Kidney capillary endothelial cell (primary cell): ENCODE results near the gene LAYN.

Experiments
- DNase-seq: peaks from one replicate; pipeline ENCODE4 v3.0.0-alpha.2; 2018; ENCODE audit warnings: low spot score

Gene LAYN, protein sequence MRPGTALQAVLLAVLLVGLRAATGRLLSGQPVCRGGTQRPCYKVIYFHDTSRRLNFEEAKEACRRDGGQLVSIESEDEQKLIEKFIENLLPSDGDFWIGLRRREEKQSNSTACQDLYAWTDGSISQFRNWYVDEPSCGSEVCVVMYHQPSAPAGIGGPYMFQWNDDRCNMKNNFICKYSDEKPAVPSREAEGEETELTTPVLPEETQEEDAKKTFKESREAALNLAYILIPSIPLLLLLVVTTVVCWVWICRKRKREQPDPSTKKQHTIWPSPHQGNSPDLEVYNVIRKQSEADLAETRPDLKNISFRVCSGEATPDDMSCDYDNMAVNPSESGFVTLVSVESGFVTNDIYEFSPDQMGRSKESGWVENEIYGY

DNA sequence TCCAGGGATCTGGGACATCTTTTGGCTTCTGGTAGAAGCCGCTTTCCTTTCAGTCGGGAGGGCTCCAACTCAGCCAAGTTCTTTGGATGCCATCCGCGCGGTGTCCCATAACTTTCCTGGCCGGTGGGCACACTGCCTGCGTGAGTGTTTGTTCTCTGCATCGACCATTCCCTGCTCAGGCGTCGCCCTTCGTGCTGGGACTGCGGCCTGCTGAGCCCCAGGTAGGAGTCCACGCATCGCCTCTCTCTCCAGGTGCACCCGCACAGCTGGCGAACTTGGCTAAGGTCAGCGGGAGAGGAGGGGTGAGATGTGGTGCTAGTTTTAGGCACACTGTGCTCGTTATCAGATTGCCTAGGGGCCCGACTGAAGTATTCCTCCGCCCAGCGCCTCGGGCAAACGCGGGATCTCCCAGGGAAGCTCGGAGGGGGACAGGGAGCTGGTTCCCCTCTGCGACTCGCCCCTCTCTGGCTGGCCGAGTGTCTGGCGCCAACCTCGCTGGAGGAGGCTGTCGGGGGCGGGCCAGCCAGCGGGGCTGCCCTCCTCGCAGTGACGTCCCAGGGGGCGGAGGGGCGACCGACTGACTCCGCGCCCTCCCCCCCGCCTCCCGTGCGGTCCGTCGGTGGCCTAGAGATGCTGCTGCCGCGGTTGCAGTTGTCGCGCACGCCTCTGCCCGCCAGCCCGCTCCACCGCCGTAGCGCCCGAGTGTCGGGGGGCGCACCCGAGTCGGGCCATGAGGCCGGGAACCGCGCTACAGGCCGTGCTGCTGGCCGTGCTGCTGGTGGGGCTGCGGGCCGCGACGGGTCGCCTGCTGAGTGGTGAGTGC, at the start of gene LAYN:
LAYN (plus strand) TSS at position 607 of the 823 bp plus-strand sequence; CDS start at position 731, 124 bp downstream.
- peak; percentile 55 for DNase-seq

DNA sequence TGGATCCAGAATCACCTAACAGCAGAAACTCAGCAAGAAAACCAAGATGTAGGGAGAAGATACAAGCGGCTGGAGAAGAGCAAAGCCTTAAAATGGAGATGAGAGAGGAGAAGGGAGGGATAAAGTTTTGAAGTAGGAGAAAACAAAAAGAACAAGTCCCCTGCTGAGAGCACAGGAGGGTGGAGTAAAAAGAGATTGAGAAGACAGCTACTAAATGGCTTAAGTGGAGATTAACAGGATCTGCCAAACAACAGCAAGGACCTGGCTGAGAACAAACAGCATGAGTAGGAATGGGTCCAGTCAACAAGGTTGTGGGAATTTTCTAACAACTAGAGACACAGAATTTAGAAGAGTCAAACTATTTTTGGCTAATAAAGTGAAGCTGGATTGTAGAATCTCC, 46.5 kb upstream of the LAYN start:
- DNase-seq, result no peak

DNA sequence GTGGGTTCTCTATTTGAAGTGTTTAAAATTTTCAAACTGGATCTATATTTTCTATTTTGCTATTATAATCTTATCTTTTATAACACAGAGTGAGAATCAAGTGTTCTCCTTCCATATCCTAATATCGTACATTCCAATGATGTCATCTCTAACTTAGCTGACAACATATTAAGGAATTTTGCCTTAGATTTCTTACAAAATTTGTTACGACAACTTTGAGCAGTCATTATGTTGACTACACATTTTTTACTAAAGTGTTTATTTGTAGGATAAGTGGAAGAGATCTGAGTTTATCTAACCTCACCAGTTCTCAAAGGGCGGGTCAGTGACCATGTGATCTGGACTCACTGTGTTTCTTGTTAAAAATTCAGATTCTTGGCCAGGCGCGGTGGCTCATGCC, 41.0 kb upstream of the LAYN start:
- no peak for DNase-seq

GRCh38 chr11:111500481-111500880, 40.0 kb upstream of the LAYN start:
- no peak for DNase-seq

GRCh38 chr11:111502611-111503010, 37.9 kb upstream of the LAYN start:
- DNase-seq, result no peak

DNA sequence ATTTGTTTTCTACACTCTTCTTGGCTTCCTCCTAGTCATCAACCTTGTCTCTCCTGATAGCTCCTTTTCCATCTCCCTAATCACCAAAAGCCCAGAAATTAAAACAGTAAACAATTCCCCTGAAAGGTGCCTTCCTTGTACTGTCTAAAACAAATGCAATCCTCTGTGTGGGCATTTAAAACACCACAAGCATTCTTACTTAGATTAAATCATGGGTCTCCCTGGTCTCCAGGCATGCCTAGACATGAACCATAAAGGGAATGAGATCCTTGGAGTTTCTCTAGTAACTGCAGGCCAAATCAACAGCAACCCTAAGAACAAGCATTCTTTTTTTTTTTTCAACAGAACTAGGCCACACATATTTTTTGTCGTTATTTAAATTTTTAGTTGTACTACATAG, 30.2 kb upstream of the LAYN start:
- no peak for DNase-seq

DNA sequence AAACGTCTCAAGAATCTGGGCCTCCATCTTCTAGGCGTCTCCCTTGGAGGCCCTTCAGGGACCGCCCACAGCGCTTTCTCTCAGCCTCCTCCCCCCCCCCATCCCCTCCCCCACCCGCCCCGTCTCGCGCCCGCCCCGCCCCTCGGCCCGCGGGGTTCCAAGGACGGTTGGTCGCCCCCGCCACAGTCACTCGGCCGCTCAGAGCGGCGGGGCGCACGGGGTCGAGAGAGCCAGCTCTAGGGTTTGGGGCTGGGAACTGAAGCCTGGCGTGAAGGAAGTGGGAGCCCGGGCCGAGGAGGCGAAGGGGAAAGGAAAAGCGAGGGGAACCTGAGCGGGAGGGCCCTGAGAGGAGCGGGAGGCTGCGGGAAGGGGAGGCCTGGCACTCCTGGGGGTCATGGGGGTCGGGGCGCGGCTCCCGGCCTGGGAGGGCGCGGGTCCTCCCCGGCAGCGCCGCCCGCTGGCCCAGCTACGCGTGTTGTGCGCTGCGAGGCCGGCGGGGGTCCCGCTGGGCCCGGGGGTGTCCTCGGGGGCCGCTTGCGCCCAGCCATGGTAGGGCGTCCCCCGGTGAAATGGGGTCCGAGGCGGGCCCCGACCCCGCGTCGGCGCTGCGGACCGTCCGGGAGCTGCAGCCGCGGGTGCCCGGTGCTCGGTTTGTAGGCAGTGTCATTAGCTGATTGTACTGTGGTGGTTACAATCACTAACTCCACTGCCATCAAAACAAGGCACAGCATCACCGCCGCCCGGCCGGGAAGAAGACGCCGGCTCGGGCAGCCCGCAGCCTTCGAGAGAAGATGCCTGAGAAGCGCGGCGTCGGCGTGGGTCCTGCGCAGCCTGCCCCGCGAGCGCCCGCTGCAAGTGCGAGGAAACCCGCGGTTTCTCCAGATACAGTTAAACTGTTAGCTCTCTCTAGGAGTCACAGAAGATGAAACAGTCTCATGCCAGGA, 28.0 kb upstream of the LAYN start, which contains the start of gene BTG4:
BTG4 (minus strand) TSS at position 91 of the 944 bp plus-strand sequence. CDS start 13,610 bp downstream, outside the sequence.
- DNase-seq, result no peak

DNA sequence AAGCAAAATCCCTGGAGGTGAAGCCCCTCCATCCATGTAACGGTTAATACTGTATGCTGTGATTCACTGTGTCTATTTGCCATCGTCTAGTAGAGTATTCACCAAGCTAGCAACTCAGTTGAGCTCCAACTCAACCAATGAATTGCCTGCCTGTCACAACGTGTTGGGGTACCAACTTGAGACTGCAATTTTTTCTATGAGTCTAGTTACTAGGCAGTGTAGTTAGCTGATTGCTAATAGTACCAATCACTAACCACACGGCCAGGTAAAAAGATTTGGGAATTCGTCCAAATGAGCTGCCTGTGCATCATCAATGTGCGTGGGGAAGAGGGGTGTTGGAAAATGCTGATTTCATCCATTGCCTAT, 27.3 kb upstream of the LAYN start:
- DNase-seq, result no peak

DNA sequence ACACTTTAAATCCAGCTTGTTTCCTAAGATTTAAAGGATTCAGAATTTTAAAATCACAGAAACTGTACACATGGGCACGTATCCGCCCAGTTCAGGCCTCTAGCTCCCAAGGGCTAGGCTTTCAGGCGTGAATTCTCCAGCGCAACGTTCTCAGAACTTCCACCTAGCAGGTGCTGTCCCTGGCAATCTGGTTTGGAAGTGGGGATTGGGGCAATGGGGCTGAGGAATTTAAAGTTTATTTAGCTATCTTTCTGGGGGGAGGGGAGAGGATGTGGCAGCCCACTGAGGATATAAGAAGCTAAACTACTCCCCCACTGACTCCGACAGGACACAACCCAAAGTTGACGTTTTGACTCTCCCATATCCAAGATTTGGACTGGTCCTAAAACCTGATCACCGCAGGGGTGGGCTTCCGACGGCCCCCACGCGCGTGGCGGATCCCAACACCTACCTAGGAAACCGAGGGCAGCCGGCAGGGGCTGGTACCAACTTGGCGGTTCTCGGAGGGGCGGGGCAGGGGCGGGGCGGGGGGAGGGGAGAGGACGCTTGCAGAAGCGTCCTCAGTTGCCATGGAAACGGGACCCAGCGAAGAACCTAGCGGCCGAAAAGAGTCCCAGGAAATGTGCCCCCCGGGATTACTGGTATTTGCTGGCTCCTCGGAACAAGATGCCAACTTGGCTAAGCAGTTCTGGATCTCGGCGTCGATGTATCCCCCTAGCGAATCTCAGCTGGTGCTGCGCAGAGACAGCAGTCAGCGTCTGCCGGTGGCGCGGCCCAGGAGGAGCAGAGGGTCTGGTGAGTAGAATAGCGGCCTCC, 26.1 kb upstream of the LAYN start, which contains the start of gene HOATZ:
HOATZ (plus strand) TSS at position 563 of the 816 bp plus-strand sequence; CDS start at position 570, 7 bp downstream.
- DNase-seq, result no peak

- no peak for DNase-seq
Observed at GRCh38 chr11:111515591-111515990, 24.9 kb upstream of the LAYN start.

GRCh38 chr11:111518668-111519067, 21.9 kb upstream of the LAYN start:
- DNase-seq, result no peak

DNA sequence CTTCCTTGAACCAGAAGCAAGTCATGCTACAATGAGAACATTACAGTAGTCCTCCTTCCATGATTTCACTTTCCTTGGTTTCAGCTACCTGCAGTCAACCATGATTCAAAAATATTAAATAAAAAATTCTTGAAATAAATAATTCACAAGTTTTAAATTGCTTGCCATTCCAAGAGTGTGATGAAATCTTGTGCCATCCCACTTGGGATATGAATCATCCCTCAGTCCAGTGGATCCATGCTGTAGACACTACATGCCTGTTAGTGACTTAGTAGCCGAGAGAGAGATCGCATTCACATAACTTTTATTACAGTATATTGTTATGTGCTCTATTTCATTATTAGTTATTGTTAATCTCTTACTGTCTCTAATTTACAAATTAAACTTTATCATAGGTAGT, 20.0 kb upstream of the LAYN start:
- DNase-seq, result no peak

GRCh38 chr11:111521135-111521534, 19.4 kb upstream of the LAYN start:
- DNase-seq, result no peak

GRCh38 chr11:111522426-111522825, 18.1 kb upstream of the LAYN start:
- DNase-seq, result no peak

GRCh38 chr11:111523343-111523742, 17.2 kb upstream of the LAYN start:
- no peak for DNase-seq

- no peak for DNase-seq
Observed at GRCh38 chr11:111524056-111524455, 16.5 kb upstream of the LAYN start.

- DNase-seq, result no peak
Observed at GRCh38 chr11:111525456-111525855, 15.1 kb upstream of the LAYN start.

- peak; percentile 53 for DNase-seq
Observed at GRCh38 chr11:111526501-111526900, 14.0 kb upstream of the LAYN start.

- no peak for DNase-seq
Observed at GRCh38 chr11:111527279-111527678, 13.2 kb upstream of the LAYN start.

DNA sequence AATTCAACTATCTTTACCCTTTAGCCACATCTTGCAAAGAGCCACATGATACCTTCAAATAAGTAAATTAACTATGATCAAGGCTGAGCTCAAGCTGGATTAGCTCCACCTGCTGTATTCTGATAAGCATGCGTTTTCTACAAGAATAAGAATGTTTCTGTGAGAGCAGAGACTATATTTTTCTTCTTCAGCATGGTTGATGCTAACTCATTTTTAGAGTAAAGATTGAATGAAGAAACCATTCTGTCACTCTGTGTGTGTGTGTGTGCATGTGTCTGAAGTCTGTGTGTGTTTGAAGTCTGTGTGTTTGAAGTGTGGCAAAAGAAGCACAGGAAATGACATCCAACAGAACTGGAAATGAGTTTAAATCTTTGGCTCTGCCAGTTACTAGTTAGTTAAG, 12.0 kb upstream of the LAYN start:
- no peak for DNase-seq

DNA sequence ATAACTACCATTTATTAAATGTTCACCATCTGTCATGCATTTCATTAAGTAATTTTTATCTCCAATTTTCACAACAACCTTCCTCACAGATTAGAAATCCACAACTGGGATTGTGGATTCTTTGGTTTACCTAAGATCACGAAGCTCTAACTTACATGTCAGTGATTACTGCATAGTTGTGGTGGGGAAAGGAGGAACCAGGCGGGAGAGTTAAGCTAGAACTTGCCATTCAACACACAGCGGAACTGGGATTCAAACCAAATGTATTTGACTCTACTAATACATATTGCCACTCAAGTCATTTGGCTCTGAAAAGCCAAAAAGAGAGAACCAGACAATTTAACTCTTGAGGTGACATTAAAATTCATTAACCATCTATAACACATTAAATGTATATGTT, 10.4 kb upstream of the LAYN start:
- no peak for DNase-seq
